Measurements from ENCODE around the gene BRPF3. TPM values are rescaled to one million over a fixed set of nuclear protein-coding genes. Genes with fewer than 3 reads are reported as not detected.

BRPF3 gene
- polyA plus RNA-seq, 1 donor from 2014 or later, result 10.1 TPM

DNA sequence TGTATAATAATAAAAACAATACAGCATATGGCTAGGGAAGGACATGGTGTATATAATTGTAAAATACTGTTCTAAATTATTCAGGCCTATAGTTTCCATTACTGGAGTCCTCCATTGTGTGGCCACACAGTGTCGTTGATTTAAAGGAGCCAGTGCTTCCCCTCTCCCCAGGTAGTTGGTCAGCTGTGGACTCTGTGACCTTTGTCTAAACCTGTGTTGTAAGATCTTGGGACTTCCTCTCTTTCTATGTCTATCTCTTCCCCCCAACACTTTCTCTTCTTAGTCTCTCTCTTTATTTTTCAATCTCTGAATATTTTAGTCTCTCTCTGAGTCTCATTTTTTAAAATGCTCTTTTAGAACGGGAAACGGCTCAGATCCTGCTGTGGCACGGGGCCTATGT, 35.6 kb downstream of the BRPF3 start:
- Histone ChIP-seq H3K9ac (ENCODE audit: low read length) (no peak overlapping the region), H3K4me3 (ENCODE audit: low read length) (no peak overlapping the region), H3K9me2 (ENCODE audit: insufficient read depth, low read length) (no peaks in the 10 kb centered on the region), H3K4me2 (ENCODE audit: low read length) (no peak overlapping the region), H2AFZ (ENCODE audit: low read depth, low read length) (no peak overlapping the region), H4K20me1 (ENCODE audit: insufficient read depth) (no peaks in the 10 kb centered on the region), H3K36me3 (ENCODE audit: insufficient read depth, low read length) (no peaks in the 10 kb centered on the region), H3K27me3 (ENCODE audit: insufficient read depth, low read depth, low read length) (no peaks in the 10 kb centered on the region), H3K79me2 (replicated peaks; ENCODE audit: insufficient read depth, low read length) (no peaks in the 10 kb centered on the region), H3F3A (ENCODE audit: insufficient read depth, low read length, poor library complexity, severe bottlenecking) (no peaks in the 10 kb centered on the region), H3K9me3 (ENCODE audit: low read length) (no peaks in the 10 kb centered on the region), H3K27ac (ENCODE audit: low read length) (no peak overlapping the region)
- TF ChIP-seq TAF1 (IDR thresholded peaks at IDR 0.05; ENCODE audit: low read depth) (no peak), POLR2AphosphoS5 (IDR thresholded peaks at IDR 0.05) (no peak), MXI1 (conservative IDR thresholded peaks at IDR 0.05; ENCODE audit: poor library complexity, severe bottlenecking) (no peak), EP300 (conservative IDR thresholded peaks at IDR 0.05; ENCODE audit: poor library complexity, severe bottlenecking) (no peak), EZH2 (IDR thresholded peaks at IDR 0.05; ENCODE audit: borderline replicate concordance, insufficient read depth, low read length, poor library complexity, severe bottlenecking) (no peak), SMC3 (conservative IDR thresholded peaks at IDR 0.05; ENCODE audit: poor library complexity) (no peak), RAD21 (conservative IDR thresholded peaks at IDR 0.05) (no peak)
- TF ChIP-seq, protein P1, sequence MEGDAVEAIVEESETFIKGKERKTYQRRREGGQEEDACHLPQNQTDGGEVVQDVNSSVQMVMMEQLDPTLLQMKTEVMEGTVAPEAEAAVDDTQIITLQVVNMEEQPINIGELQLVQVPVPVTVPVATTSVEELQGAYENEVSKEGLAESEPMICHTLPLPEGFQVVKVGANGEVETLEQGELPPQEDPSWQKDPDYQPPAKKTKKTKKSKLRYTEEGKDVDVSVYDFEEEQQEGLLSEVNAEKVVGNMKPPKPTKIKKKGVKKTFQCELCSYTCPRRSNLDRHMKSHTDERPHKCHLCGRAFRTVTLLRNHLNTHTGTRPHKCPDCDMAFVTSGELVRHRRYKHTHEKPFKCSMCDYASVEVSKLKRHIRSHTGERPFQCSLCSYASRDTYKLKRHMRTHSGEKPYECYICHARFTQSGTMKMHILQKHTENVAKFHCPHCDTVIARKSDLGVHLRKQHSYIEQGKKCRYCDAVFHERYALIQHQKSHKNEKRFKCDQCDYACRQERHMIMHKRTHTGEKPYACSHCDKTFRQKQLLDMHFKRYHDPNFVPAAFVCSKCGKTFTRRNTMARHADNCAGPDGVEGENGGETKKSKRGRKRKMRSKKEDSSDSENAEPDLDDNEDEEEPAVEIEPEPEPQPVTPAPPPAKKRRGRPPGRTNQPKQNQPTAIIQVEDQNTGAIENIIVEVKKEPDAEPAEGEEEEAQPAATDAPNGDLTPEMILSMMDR (IDR thresholded peaks at IDR 0.05; ENCODE audit: poor library complexity, severe bottlenecking), result no peak
- TF ChIP-seq, protein P2, sequence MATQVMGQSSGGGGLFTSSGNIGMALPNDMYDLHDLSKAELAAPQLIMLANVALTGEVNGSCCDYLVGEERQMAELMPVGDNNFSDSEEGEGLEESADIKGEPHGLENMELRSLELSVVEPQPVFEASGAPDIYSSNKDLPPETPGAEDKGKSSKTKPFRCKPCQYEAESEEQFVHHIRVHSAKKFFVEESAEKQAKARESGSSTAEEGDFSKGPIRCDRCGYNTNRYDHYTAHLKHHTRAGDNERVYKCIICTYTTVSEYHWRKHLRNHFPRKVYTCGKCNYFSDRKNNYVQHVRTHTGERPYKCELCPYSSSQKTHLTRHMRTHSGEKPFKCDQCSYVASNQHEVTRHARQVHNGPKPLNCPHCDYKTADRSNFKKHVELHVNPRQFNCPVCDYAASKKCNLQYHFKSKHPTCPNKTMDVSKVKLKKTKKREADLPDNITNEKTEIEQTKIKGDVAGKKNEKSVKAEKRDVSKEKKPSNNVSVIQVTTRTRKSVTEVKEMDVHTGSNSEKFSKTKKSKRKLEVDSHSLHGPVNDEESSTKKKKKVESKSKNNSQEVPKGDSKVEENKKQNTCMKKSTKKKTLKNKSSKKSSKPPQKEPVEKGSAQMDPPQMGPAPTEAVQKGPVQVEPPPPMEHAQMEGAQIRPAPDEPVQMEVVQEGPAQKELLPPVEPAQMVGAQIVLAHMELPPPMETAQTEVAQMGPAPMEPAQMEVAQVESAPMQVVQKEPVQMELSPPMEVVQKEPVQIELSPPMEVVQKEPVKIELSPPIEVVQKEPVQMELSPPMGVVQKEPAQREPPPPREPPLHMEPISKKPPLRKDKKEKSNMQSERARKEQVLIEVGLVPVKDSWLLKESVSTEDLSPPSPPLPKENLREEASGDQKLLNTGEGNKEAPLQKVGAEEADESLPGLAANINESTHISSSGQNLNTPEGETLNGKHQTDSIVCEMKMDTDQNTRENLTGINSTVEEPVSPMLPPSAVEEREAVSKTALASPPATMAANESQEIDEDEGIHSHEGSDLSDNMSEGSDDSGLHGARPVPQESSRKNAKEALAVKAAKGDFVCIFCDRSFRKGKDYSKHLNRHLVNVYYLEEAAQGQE (IDR thresholded peaks at IDR 0.05; ENCODE audit: borderline replicate concordance), result no peak

DNA sequence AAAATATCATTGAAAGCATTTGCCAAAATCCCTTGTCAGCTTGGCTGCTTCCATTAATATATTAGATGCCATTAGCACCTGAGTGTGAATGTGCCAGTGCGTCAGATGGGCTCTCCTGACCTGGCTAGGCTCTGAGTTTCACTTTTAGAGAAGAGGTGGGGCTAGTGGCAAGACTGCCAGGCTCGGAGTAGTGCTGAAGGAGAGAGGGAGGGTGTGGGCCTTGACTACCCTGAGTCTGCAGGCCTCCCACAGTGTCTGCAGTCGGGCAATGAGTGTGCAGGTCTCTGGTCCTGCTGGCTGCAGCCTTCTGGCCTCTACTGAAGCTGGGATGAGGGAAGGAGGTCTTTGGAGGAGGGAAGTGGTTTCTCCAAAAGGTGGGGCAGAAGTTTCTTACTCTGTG, 38.8 kb downstream of the BRPF3 start:
- no peak overlapping the region for H2AFZ ChIP-seq (ENCODE audit: low read depth, low read length)
- H4K20me1 ChIP-seq (ENCODE audit: insufficient read depth), result no peaks in the 10 kb centered on the region
- no peaks in the 10 kb centered on the region for H3K36me3 ChIP-seq (ENCODE audit: insufficient read depth, low read length)
- no peak overlapping the region for H3K9ac ChIP-seq (ENCODE audit: low read length)
- no peaks in the 10 kb centered on the region for H3K9me2 ChIP-seq (ENCODE audit: insufficient read depth, low read length)
- TF ChIP-seq TAF1 (IDR thresholded peaks at IDR 0.05; ENCODE audit: low read depth), result no peak
- no peak overlapping the region for H3K27ac ChIP-seq (ENCODE audit: low read length)
- H3K79me2 ChIP-seq (replicated peaks; ENCODE audit: insufficient read depth, low read length), result no peaks in the 10 kb centered on the region
- no peaks in the 10 kb centered on the region for H3K9me3 ChIP-seq (ENCODE audit: low read length)
- H3F3A ChIP-seq (ENCODE audit: insufficient read depth, low read length, poor library complexity, severe bottlenecking), result no peaks in the 10 kb centered on the region
- no peak overlapping the region for H3K4me3 ChIP-seq (ENCODE audit: low read length)
- H3K4me2 ChIP-seq (ENCODE audit: low read length), result no peak overlapping the region
- H3K27me3 ChIP-seq (ENCODE audit: insufficient read depth, low read depth, low read length), result no peaks in the 10 kb centered on the region

DNA sequence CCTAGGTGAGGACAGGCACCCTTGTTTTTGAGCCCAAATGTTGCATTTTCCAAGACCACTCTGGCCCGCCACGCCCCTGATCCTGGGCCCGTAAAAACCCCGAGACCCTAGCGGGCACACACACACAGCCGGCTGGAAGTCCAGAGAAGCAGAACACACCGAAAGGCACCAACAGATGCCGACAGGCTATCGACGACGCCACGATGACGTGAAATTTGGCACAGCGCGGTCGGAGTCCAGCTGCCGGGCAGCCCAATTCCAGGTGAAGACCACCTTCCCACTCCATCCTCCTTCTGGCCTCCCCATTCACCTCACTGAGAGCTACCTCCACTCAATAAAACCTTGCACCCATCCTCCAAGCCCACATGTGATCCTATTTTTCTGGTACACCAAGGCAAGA, 39.3 kb downstream of the BRPF3 start:
- H3K9me3 ChIP-seq (ENCODE audit: low read length), result no peaks in the 10 kb centered on the region
- H3K79me2 ChIP-seq (replicated peaks; ENCODE audit: insufficient read depth, low read length), result no peaks in the 10 kb centered on the region
- H3F3A ChIP-seq (ENCODE audit: insufficient read depth, low read length, poor library complexity, severe bottlenecking), result no peaks in the 10 kb centered on the region
- no peaks in the 10 kb centered on the region for H3K36me3 ChIP-seq (ENCODE audit: insufficient read depth, low read length)
- H3K4me3 ChIP-seq (ENCODE audit: low read length), result no peak overlapping the region
- no peak overlapping the region for H3K27ac ChIP-seq (ENCODE audit: low read length)
- no peak overlapping the region for H3K9ac ChIP-seq (ENCODE audit: low read length)
- H3K9me2 ChIP-seq (ENCODE audit: insufficient read depth, low read length), result no peaks in the 10 kb centered on the region
- H2AFZ ChIP-seq (ENCODE audit: low read depth, low read length), result no peak overlapping the region
- H4K20me1 ChIP-seq (ENCODE audit: insufficient read depth), result no peaks in the 10 kb centered on the region
- TF ChIP-seq EZH2 (IDR thresholded peaks at IDR 0.05; ENCODE audit: borderline replicate concordance, insufficient read depth, low read length, poor library complexity, severe bottlenecking), result no peak
- no peak for TF ChIP-seq SMC3 (conservative IDR thresholded peaks at IDR 0.05; ENCODE audit: poor library complexity)
- TF ChIP-seq, protein P1 (IDR thresholded peaks at IDR 0.05; ENCODE audit: poor library complexity, severe bottlenecking), result no peak
- TF ChIP-seq POLR2AphosphoS5 (IDR thresholded peaks at IDR 0.05), result no peak
- TF ChIP-seq MXI1 (conservative IDR thresholded peaks at IDR 0.05; ENCODE audit: poor library complexity, severe bottlenecking), result no peak
- TF ChIP-seq RAD21 (conservative IDR thresholded peaks at IDR 0.05), result no peak
- TF ChIP-seq, protein P2 (IDR thresholded peaks at IDR 0.05; ENCODE audit: borderline replicate concordance), result no peak
- TF ChIP-seq EP300 (conservative IDR thresholded peaks at IDR 0.05; ENCODE audit: poor library complexity, severe bottlenecking), result no peak
- TF ChIP-seq TAF1 (IDR thresholded peaks at IDR 0.05; ENCODE audit: low read depth), result no peak
- H3K27me3 ChIP-seq (ENCODE audit: insufficient read depth, low read depth, low read length), result no peaks in the 10 kb centered on the region
- no peak overlapping the region for H3K4me2 ChIP-seq (ENCODE audit: low read length)
